HG03108 (cell line): ENCODE measurements around the gene MET.

ENCODE experiments used
- ATAC-seq: cut with Tn5 transposase; IDR thresholded peaks from one replicate; pipeline ENCODE4 v1.9.1; 2021; ENCODE audit warnings: moderate library complexity; ENCODE audit not compliant: unreplicated experiment

The MET gene

GRCh38 chr7:116780966-116781365 is 109.0 kb downstream of the MET start:
- ATAC-seq = no peak

GRCh38 chr7:116781584-116781983 is 109.6 kb downstream of the MET start:
- no peak for ATAC-seq

GRCh38 chr7:116782177-116782711 is 110.2 kb downstream of the MET start:
- ATAC-seq = no peak

- ATAC-seq = no peak
Observed at GRCh38 chr7:116783666-116784318, 111.8 kb downstream of the MET start.

- no peak for ATAC-seq
Observed at GRCh38 chr7:116784647-116785046, 112.7 kb downstream of the MET start.

GRCh38 chr7:116785843-116786242 is 113.8 kb downstream of the MET start:
- no peak for ATAC-seq

GRCh38 chr7:116786791-116787443 is 114.9 kb downstream of the MET start:
- peak; percentile 98 for ATAC-seq

GRCh38 chr7:116787881-116788280 is 115.9 kb downstream of the MET start:
- ATAC-seq = no peak

- no peak for ATAC-seq
Observed at GRCh38 chr7:116788572-116789197, 116.7 kb downstream of the MET start.

GRCh38 chr7:116790025-116790424 is 118.0 kb downstream of the MET start:
- ATAC-seq = no peak

GRCh38 chr7:116792813-116793212 is 120.8 kb downstream of the MET start:
- no peak for ATAC-seq

GRCh38 chr7:116793795-116794340 is 121.9 kb downstream of the MET start:
- ATAC-seq = no peak

- ATAC-seq = no peak
Observed at GRCh38 chr7:116796471-116796870, 124.5 kb downstream of the MET start.

- no peak for ATAC-seq
Observed at GRCh38 chr7:116797612-116798011, 125.6 kb downstream of the MET start.

GRCh38 chr7:116798232-116798631 is 126.2 kb downstream of the MET start:
- no peak for ATAC-seq

GRCh38 chr7:116799916-116800315 is 127.9 kb downstream of the MET start:
- ATAC-seq = no peak

- no peak for ATAC-seq
Observed at GRCh38 chr7:116800594-116800993, 128.6 kb downstream of the MET start.

GRCh38 chr7:116801092-116801710 is 129.2 kb downstream of the MET start:
- no peak for ATAC-seq

GRCh38 chr7:116802144-116802745 is 130.2 kb downstream of the MET start:
- ATAC-seq = no peak

- peak; percentile 64 for ATAC-seq
Observed at GRCh38 chr7:116802746-116803152, 130.8 kb downstream of the MET start.

GRCh38 chr7:116804471-116804870 is 132.5 kb downstream of the MET start:
- ATAC-seq = no peak
